Ovary (tissue), 3 donors: ENCODE data around the gene LUC7L2.

Experiments
- CTCF ChIP-seq, 3 donors: fragments of 450-650 bp in 2 of 3; fragments of 200-600 bp in 1 of 3; IDR thresholded peaks; one replicate each; pipeline versions ENCODE4 v1.5.1 to v1.8.0; 2016 to 2022; ENCODE audit warnings: antibody characterized with exemption in 3 of 3, mild to moderate bottlenecking in 1 of 3
- EP300 ChIP-seq: sonication (generic); formaldehyde crosslinking; IDR thresholded peaks from one replicate; pipeline ENCODE4 v1.6.1; 2017; ENCODE audit warnings: antibody characterized with exemption
- POLR2A ChIP-seq: fragments of 450-650 bp; IDR thresholded peaks from one replicate; pipeline ENCODE4 v1.6.1; 2017; ENCODE audit warnings: antibody characterized with exemption, mild to moderate bottlenecking, moderate library complexity
- donor health status: DM: no; HTN: no; CAD: no.

DNA sequence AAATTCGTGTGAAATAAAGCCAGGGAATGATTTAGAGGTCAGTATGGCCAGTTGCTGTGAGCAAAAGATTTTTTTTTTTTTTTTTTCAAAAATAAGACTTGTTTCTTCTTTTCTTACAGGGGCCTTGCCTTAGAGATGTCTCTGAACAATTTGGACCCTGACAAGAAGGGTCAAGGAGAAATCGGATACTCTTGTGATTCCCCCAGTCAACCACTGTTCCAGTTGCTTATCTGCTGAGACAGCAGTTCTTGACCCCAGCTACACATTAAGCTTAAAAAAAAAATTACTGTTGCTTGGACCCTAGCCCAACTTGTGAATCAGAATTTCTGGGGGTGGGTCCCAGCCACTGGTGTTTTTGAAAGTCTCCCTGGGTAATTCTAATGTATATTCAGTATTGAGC is 30.6 kb upstream of the LUC7L2 start:
- TF ChIP-seq CTCF (IDR thresholded peaks at IDR 0.05) (no peak), POLR2A (no peak), EP300 (no peak)
